Measurements from ENCODE around the gene MAEA.

The MAEA gene

DNA sequence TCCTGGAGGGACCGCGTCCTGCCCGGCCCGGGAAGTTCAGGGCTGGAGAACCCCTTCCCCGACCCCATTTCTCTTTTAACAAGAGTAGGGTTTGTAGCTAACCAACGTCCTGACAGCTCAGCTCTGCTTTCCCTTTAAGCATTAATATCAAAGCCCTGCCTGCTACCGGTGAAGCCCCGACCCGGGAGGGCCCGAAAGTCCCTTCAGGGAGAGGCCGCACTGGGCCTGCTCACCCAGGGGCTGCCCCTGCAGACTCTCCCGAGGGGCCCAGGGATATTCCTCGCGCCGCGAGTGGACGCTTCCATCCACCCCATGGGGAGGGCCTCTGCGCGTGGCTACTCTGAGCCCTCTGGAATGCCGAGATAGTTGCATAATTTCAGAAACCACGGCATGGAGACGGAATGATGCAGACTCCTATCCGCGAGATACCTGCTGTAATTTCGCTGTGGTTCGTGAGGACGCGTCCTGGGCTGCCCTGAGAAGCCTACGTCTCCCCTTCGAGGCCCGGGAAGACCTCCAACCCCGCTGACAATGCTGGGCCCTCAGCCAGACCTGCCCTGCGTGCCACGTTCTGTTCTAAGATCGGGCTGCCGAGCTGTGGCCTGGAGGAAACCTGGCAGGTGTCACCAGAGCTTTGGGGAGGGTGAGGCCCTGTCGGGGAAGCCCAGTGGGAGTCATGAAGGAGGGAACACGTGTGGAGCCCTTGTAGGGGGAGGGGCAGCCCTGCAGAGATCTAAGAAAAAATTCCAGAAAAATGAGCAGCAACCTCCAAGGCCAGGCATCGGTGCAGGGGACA, 39.8 kb upstream of the MAEA start:
- DNase-seq (ENCODE audit: low spot score) = no peak

- no peak for DNase-seq (ENCODE audit: low spot score)
Observed at GRCh38 chr4:1250527-1250812, 39.2 kb upstream of the MAEA start.

DNA sequence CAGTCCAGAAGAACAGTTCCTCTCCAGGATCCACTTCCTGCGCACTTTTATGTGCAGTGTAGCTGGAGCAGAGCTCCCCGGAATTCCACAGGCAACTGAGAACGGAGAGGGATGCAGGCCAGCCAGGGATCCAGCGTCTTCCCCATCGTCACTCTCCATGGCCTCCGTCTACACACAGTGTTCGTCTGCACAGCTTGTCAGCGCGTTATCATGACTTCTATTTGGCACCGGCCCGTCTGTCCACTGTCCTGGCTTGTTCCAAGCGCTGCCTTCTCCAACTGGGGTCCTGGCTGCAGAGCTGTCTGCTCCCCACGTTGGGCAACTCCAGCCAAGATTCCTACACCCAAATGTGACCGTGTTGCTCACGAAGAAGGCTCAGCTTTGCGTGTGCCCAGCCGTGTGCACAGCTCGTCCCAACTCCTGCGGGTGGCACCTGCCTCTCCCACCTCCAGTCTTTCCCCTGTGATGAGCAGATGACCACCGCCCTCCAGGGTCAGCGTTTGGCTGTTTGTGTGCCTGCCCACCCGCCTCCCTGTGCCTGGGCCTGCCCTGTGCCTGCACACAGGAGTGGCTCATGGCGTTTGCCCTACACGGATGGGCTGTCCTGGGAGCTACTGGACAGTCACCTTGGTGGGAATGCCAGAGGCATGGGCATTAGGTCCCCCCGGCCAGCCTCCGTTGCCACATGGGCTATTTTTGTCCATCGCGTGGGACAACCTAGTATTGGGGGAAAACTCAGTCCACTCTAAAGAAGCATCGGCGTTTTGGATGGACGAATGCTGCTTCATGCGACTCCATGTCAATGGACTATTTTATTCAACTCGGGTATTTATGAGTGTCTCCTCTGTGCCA, 38.5 kb upstream of the MAEA start:
- DNase-seq (ENCODE audit: low spot score) = no peak

GRCh38 chr4:1251773-1252066, 38.0 kb upstream of the MAEA start:
- DNase-seq (ENCODE audit: low spot score) = no peak

DNA sequence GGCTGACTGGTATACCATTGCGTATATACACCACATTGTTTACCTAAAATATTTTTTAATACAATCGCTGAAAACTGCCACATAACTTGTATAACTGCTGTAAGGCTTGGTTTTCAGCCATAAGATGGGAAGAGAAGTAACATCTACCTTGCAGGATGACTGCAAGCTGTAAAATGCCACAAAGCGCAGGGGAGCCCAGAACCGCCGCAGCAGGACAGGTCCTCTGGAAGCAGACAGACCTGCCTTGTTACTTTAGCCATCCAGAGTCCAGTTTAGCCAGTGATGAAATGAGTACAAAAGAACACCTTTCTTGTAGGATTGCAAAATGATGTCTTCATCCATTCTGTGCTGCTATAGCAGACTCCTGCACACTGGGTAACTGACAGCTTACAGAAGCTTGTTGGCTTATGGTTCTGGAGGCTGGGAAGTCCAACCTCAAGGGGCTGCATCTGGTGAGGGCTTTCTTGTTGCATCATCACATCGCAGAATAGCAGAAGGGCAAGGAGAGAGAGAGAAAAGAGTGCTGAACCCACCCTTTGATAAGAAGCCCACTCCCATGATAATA, 36.7 kb upstream of the MAEA start:
- DNase-seq (ENCODE audit: low spot score) = no peak

DNA sequence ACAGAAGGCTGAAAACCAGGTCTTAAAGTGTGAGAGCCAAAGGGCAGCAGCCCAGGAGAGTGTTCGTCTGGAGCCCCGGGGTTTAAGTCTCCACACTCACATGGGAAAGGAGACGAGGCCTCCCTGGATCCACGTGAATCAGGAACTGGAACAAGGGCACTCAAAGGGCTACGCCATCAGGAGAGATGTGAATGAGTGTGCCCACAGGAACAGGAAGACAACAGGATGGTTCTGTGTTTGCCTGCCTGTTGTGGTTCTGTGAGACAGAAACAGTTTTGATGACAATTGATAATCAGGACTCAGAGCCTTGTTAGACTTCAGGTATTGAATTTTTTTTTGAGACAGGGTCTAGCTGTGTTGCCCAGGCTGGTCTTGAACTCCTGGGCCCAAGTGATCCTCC, 35.9 kb upstream of the MAEA start:
- no peak for DNase-seq (ENCODE audit: low spot score)

GRCh38 chr4:1255151-1255550, 34.5 kb upstream of the MAEA start:
- no peak for DNase-seq (ENCODE audit: low spot score)

GRCh38 chr4:1255699-1256098, 34.0 kb upstream of the MAEA start:
- no peak for DNase-seq (ENCODE audit: low spot score)

DNA sequence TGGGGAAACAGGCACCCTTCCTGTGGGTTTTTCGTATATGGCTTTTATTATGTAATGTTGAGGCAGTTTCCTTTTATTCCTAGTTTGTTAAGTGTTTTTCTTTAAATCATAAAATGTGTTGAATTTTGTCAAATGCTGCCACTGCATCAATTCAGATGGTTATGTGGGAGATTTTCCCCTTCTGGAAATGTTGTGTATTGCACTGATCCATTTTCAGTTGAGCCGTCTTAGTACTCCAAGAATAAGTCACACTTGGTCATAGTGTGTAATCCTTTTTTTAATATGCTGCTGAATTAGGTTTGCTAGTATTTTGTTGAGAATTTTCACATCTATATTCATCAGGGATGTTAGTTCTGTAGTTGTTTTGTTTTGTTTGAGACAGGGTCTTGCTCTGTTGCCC, 31.2 kb upstream of the MAEA start:
- no peak for DNase-seq (ENCODE audit: low spot score)

DNA sequence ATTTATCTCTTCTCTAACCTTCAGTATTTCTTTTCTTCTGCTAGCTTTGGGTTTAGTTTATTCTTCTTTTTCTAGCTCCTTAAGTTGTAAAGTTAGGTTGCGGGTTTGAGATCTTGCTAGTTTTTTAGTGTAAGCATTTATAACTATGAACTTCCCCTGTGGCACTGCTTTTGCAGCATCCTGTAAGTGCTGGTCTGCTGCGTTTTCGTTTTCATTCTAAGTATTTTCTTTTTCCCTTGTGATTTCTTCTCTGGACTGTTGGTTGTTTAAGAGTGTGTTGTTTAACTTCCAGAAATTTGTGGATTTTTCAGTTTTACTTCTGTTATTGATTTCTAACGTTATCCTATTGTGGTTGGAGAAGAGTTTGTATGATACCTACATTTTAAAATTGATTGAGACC, 29.7 kb upstream of the MAEA start:
- no peak for DNase-seq (ENCODE audit: low spot score)

- DNase-seq (ENCODE audit: low spot score) = no peak
Observed at GRCh38 chr4:1260418-1261106, 29.1 kb upstream of the MAEA start.

DNA sequence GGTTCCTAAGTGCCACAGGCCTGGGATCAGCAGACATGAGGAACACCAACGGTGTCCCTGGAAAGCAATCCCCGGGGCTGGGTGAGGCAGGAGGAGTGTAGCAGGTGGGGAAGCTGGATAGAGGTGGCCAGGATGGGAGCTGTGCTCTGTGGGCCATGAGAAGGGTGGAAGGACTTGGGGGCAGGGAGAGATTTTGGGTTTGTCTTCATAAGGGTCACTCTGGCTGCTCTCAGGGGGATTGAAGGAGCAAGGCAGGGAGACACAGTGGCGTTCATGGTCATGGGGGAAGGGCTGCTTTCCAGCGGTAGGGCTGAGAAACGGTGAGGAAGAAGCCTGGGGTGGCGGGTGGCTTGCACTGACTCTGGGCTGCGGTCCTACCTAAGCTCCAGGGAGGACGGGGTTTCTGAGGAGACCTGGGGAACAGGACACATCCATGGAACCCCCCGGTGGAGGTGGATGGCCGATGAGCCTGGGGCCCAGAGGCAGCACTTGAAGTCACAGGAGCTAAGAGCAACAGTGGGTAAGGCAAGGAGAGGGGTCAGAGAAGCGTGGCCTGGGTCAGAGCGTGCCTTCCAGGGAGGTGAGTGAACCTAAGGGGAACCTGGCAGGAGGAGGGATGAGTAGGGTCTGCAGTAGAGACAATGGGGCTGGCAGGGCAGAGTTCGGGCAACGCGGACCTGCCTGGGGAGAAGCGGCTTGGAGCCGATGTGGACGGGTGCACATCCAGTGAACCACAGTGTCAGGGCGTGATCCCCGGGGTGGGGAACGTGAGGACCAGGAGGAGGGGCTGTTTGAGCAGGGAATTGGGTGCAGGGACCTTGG, 28.4 kb upstream of the MAEA start:
- DNase-seq (ENCODE audit: low spot score) = no peak

DNA sequence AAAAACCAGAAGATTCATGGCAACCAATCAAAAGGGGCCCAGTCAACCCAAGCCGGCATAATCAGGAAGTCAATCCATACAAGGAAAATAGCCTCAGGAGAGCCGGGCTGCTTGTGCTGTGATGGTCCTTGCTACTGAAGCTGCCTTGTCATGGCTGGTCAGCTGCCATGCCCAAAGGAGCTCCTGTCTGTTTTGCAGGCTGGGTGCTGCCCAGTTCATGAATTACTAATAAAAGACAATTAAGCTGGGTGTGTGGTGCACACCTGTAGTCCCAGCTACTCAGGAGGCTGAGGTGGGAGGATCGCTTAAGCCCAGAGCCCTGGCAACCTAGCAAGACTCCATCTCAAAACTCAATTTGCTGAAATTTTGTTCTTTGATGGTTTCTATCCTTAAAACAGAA, 24.7 kb upstream of the MAEA start:
- DNase-seq (ENCODE audit: low spot score) = no peak

GRCh38 chr4:1265351-1265750, 24.3 kb upstream of the MAEA start:
- DNase-seq (ENCODE audit: low spot score) = no peak

DNA sequence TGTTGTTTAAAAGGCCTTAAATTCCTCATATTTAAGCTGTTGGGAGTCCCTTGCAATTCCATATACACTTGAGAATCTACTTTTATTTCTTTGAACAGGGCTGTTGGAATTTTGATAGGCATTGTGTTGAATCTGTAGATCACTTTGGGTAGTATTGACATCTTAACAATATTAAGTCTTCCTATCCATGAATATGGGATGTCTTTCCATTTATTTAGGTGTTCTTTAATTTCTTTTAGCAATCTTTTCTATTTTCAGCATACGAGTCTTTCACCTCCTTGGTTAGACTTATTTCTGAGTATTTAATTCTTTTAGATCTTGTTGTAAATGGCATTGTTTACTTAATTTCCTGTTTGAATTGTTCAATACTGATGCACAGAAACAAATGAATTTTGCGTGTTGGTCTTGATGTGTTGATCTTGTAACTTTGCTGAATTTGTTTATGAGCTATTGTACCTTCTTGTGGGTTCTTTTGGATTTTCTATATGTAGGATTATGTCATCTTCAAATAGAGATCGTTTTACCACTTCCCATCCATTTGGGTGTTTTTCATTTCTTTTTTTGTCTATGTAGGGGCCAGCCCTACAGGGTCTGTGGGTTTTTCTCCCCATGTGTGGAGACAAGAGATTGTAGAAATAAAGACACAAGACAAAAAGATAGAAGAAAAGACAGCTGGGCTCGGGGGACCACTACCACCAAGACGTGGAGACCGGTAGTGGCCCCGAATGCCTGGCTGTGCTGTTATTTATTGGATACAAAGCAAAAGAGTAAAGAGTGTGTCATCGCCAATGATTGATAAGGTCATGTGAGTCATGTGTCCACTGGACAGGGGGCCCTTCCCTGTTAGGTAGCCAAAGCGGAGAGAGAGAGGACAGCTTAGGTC, 22.6 kb upstream of the MAEA start:
- no peak for DNase-seq (ENCODE audit: low spot score)

GRCh38 chr4:1269209-1269608, 20.5 kb upstream of the MAEA start:
- DNase-seq (ENCODE audit: low spot score) = no peak

DNA sequence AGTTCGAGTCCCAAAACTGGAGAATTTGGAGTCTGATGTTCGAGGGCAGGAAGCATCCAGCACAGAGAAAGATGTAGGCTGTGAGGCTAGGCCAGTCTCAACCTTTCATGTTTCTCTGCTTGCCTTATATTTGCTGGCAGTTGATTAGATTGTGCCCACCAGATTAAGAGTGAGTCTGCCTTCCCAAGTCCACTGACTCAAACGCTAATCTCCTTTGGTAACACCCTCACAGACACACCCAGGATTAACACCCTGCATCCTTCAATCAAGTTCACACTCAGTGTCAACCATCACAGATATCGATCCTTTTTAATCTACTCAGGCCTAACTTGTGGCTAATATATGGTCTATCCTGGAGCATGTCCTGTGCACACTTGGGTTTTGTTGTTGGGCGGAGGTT, 18.0 kb upstream of the MAEA start:
- no peak for DNase-seq (ENCODE audit: low spot score)

- DNase-seq (ENCODE audit: low spot score) = no peak
Observed at GRCh38 chr4:1274871-1275270, 14.8 kb upstream of the MAEA start.

DNA sequence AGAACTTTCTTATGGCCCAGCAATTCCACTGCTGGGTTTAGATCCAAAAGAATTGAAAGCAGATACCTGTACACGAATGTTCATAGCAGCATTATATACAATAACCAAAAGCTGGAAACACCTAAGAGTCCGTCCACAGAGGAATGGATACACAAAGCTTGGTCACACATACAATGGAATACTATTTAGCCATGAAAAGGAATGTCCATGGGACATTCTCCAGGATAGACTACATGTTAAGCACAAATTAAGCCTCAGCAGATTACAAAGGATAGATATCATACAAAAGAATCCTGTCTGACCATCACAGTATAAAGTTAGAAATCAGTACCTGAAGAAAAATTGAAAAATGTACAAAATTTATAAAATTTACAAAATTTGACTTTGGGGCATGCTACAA, 12.7 kb upstream of the MAEA start:
- DNase-seq (ENCODE audit: low spot score) = no peak

GRCh38 chr4:1277667-1278665, 11.7 kb upstream of the MAEA start:
- DNase-seq (ENCODE audit: low spot score) = no peak

Data from ecto neural progenitor cell (in vitro differentiated cells).